GM18868 (cell line): Measurements from ENCODE around the gene FRMD6.
"Not testable (repeated sequence)": the region's sequence is repeated elsewhere in the genome, so short reads cannot be mapped to it uniquely, and the experiment has no call there.

Experiments
- ATAC-seq: cut with Tn5 transposase; IDR thresholded peaks from one replicate; pipeline ENCODE4 v1.9.1; 2021; ENCODE audit warnings: mild to moderate bottlenecking, moderate library complexity; ENCODE audit not compliant: unreplicated experiment

Gene FRMD6

DNA sequence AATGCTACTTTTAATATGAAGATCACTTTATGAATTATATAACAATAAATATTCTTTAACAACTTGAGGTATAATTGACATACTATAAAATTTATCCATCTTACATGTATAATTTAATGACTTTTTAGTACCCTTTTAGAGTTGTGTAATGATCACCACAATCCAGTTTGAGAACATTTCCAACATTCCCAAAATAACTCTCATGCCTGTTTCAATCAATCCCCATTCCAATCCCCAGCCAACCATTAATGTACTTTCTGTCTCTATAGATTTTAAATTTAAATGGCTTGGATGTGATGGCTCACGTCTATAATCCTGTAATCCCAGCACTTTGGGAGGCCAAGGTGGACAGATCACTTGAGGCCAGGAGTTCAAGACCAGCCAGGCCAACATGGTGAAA, 23.5 kb upstream of the FRMD6 start:
- ATAC-seq, result no peak

DNA sequence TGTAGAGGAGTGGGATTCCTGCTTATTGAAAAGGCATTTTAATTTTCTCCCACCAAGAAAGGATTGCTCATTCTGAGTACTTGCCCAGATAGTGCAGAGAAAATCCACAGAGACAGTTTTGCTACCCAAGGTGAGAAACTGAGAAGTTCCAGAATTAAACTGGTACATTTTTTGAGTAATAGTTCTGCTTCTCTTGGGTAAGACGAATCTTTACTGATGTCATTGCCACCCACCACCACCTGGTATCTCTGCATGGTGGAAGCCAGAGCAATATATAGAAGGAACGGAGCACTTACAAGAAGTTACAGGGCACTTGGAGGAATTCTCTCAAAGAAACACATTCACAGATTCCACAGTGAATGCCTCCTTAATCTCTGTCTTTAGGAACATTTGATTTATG, 20.7 kb upstream of the FRMD6 start:
- ATAC-seq, result no peak

DNA sequence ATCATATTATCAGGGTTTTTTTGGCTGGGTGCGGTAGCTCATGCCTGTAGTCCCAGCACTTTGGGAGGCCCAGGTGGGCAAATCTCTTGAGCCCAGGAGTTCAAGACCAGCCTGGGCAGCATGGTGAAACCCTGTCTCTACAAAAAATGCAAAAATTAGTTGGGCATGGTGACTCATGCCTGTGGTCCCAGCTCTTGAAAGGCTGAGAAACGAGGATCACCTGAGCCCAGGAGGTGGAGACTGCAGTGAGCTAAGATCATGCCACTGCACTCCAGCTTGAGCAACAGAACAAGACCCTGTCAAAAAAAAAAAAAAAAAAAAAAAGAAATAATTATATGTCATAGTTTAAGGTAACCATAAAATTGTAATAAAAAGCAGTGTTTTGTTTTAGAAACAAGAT, 18.4 kb upstream of the FRMD6 start:
- ATAC-seq, result not testable (repeated sequence)

DNA sequence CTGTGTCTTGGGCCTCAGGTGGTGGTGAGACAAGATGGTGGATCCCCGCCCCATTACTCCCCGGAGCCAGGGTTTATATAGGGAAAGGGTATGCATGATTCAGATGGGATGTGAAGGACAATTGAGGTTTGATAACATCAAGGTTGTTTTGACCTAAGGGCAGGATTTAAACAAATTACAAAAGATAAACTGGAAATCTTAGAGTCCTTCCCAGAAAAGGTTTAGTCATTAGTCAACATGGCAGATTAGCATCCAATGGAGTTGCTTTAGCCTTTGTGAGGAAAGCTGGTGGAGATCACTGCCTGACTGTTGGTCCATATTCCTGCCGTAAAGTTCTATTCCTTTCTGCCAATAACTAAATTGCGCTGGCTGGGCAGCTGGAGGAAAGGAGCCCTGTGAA, 15.6 kb upstream of the FRMD6 start:
- no peak for ATAC-seq

DNA sequence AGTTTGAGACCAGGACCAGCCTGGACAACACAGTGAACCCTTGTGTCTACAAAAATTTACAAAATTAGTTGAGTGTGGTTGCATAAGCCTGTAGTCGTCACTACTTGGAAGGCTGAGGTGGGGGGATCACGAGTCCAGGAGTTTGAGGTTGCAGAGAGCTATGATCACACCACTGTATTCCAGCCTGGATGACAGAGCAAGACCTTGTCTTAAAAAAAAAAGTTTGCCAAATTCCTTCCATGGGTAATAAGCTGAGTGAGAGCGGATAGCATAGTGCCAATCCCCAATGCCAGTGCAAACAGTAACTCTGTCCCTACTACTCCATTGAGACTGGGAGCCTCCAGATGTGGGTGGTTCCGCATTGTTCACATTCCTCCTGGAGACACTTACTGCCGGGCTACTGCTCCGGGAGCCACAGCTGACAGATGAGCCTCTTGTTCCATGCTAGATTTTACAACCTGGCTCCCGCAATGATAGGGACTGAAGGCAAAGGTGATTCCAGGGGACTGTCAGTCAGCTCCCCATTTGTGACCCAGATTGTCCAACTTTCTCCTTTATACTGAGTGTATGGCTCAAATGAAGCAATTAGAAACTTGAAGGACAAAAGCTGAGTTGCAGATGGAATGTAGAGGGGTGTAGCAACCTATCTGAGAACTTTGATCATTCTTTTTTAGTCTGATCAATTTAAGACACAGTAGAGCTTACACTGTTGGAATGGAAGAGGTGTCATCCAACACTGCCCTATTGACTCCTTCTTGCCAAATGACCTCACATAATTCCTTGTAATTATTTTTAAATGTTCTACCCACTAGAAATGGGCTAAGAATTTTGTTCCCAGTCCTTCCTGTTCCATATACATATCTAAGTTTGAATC, 13.4 kb upstream of the FRMD6 start:
- no peak for ATAC-seq

DNA sequence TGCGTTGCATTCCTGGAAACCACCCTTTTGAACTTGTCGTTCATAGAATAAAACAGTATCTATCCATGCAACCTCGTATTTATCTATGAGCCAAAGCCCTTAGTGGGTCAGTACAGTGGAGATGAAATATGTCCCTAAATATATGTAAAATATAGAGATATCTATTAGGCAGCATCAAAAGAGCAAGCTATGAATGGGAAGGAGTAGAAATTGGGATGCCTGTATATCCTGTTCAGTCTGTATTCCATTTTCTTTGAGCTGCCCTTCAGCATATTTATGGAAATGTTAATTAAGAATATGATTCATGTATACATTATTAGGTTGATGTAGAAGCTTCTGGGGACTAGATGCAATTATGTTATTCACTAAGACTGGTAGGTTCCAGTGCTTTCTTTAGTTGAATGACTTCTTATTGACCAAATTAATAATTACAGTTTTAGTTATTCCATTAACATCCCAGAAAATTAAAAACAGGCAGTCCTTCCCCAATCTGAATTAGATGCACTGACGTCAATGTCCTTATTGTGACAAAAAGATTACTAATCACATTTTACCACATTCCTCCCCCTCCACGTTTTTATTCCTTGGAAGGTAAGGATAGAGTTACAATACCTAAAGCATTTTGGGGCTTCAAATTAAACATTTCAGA, 11.9 kb upstream of the FRMD6 start:
- no peak for ATAC-seq

DNA sequence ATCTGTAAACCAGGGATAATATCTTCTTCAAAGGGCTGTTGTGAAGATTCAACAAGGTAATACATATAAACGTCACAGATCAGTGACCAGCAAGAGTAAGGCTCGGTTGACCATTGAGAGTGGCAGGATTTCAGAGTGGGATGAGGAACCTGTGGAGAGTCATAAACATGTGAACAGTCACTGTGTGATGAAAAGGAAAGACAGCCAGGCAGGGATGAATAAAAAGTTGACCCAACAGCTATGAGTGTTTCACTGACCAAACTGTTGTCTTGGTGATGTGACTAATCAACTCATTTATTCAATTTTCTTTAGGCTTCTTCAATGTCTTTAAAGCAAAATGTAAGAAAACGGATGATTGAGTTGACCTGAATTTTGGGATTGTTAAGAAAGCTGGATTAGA, 8.6 kb upstream of the FRMD6 start:
- no peak for ATAC-seq

DNA sequence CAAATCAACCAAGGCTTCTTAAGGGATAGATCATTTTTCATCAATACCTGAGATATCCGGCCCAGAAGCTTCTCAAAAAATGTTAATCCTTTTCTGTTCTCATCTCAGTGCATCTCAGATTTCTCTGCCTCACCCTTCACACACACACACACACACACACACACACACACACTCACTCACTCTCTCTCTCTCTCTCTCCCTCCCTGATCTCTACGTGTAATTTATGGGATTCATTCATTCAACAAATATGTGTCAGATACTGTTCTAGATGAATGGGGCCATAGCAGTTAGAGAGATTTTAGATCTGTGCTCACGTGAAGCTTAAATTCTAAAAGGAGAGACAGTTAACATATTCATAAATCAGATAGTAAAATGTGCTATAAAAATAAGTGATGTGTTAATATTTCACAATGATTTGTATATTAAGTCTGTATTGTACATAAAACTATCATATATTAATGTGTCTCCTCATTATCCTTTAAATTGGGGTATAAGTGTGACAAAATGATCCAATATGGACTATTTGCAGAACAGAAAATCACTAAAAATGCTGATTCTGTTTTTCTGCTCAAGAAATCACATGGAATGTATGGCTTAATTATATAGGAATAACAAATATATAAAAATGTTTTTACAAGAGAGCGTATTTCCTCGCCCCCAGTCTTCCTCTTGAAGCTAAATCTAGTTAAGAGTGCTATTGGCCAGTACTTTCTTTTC, 7.3 kb upstream of the FRMD6 start:
- no peak for ATAC-seq

DNA sequence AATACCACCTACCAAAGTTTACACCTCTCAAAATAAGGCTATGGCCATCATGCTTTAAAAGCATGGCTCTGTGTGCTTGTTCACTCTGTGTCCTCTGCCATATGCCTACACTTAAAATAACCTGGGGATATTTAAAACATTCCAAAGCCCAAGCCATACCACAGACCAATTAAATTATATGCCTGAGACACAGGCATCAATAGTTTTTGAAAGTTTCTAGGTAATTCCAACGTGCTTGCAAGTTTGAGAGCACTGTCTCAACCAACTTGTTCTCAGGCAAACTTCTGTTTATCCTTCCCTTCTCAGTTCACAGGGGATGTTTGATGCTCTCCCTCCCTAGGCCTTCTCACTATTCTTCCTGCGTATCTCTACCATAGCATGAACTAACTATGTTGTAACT, 3.4 kb upstream of the FRMD6 start:
- no peak for ATAC-seq

DNA sequence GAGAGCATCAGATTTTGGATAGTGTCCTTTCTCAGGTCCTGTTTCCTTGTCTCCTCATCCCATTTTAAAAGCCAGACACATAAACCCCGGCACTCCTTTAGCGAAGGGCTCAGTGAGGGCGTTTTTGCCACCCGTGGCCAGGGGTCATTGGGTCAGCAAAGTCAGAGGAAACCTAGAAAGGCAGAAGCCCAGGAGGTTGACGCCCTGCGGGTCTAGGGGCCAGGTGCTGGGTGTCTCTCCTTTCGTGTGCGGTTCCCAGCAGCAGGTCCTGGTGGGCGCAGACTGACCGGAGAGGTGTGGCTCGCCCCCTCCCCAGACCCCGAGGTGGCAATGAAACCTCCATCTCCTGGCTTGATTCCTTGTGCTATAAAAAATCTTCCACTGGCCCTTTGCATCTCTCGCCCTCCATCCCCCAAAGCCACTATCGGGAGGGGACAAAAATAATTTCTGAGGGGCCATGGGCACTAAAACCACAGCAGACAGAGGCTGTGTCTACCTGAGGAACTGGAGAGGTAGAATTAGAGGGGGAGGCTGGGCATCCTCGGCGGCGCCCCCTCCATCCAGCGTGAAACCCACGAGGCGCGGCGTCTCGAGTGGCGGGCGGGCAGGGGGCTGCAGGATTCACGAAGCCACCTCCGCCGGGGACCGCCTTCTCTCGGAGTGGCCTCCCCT, 858 bp upstream of the FRMD6 start:
- no peak for ATAC-seq

DNA sequence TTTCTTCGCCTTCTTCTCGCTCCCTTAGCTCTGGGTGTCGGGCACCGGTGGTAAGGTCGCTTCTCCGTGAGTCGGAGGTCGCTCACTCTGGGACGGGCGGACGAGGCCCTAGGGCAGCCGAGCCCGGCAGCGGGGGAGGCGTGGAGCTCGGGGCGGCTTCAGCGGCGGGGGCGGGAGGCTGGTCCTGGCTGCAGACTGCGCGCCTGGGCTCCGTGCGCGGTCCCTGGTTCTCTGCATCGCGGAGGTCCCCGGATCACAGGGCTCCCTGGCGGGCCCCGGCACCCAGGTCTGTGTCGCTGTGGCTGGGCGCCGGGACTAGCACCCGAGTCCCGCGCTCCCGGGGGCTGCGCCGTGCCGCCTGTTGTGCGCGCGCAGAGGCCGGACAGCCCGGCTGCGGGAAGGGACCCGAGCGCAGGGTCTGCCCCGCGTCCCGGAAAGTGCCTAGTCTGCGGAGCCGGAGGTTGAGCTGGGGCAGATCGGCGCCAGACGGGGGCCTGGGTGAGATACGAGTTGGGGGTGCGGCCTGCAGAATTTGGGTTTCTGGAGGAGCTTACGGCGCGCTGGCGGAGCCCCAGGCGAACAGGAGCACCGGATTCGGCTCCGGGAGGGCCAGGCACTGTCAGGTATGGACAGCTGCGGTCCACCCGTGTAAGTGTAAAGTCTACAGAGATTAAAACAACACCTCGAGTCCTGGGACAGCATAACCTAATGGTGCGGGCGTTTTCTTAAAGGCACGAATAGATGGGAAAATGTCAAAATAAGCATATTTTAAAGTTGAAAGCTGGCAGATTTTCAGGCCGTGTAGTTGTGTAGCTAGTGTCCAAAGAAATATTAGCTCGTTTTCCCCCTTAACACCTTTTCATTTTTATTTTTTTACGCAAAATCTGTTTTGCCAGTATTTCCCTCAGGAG, 713 bp downstream of the FRMD6 start:
- ATAC-seq, result peak; percentile 32

DNA sequence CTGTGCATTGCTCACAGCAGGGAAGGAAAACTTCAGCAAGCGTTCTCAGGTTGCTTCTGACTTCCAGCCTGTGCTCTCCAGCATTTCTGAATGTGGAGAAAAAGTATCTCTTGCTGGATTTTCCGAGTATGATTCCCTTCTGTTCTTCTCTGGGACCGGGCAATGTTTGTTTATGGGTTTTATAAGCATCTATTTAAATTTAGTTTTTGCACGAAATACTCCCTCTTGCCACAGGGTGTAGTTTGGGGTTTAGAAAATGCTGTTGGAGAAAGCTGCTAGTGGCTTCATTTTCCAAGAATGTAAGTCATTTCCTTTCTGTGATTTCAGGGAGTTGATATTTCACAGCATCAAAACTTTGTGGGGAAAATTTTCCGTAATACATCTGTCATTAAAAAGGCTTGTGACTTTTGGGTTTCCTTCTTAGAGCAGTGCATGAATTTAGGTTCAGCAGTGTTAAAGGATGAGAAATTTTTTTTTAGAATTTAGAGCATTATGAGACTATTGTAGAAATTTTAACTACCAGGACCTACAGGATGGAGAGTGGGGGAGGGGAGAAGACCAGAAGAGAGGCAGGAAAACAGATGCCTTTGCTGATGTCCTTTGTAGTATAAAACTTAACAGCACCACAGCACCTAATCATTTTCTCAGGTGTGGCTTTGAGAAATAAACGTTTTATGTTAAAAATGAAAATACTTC, 1.5 kb downstream of the FRMD6 start:
- no peak for ATAC-seq

DNA sequence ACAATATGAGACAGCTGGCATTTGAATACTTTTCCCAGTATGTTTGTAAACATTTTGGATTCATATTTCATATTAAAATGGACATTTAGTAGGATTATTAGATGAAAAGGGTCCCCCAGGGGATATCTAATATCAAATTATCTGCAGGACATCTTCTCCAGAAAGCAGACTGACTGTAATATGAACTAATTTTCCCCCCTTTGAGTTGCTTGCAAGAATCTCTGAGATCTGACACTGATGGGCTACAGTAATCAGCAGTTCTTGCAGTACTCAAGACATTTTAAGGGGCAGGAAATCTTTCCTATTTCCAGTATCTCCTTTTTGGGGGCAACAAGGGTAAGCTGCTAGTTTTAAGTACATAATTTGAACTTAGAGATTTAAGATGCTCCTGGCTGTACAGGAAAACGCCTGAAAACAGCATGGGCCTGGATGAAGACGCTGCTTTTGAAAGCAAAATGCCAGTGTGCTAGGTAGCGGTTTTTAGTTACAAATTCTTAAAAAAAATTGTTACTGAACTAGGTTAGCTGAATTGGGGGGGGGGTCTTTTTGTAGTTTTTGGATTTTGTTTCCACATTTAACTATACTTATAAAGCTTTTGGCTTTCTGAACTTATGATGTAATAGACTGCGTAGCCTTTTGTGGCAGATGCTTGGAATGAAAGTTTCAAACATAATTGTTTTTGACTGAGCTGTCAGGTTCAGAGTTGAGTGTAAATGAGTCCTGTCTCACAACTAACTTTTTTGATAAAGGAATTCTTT, 2.2 kb downstream of the FRMD6 start:
- no peak for ATAC-seq

DNA sequence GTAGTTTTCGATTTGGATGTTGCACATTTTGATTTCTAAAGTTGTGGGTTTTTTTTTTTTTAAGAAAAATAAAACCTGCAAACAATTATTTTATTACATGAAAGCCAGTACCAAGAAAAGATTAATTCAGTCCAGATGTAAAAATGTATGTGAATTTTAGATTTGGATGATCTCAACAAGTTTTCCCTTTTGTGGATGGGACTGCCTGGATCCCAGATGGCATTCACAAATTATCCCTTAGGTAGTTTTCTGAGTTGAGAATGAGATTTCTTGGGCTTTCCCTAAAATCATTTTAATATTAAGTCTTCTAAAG, 2.8 kb downstream of the FRMD6 start:
- ATAC-seq, result no peak

DNA sequence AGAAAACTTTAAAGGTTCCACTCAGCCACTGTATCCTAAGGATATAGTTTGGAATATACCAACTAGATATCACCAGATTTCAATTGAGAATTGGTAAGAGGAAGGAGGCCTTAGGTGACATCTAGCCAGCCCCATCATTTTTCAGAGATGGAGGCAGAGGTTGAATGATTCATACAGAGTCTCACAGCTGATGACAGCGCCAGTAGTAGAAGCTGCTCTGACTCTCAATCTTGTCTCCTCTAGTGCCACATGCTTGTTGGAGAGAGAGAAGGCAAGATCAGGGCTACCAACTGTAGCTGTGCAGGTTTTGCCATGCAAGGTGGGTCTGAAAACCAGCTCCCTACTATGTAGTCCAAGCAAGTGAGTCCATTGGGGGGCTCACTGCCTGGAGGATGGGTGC, 6.1 kb downstream of the FRMD6 start:
- ATAC-seq, result no peak

DNA sequence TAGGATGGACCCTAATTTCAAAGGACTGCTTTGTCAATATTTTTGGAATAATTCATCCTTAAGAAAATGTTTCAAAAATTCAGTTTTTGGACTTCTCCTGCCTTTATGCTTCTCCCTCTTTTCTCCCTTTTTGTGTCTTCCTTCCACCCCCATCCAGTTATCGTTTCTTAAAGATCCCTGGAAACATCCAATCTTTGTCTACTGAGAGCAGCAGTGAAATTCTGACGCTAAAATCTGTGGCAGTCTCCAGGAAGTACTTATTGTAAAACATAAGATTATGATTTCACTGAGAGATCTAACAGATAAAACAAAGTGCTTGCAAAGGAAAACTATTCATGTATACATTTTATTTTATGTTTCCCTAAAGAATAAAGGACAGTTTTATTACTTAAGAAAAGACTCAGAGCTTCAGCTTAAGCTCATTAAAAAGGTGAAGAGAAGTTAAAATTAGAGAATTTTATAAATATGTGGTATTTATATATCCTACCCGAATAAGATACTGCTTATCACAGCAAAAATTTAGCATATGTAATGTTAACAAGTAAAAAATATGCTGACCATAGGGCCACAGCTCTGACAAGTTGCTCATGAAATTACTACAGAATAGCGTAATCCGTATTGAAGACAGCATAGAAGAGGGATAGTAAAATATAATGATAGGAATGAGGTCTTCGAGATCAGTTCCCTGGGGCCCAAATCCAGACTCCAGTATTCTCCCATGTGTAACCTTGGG, 6.9 kb downstream of the FRMD6 start:
- ATAC-seq, result no peak

DNA sequence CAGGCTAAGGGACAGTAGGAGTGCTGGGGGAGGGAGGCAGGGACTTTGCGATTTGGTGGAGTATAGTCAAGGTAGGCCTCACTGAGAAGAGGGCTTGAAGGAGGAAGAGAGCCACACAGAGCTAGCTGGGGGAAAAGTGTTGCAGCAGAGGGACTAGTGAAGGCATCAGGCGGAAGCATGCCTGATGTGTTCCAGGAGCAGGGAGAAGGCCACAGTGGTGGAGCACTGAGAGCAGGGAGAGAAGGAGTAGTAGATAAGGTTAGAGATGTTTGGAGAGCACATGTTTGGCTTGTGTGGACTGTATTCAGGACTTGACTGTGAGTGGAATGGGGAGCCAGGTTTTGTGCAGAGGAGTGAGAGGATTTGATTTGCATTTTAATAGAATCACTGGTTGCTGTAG, 9.0 kb downstream of the FRMD6 start:
- no peak for ATAC-seq

DNA sequence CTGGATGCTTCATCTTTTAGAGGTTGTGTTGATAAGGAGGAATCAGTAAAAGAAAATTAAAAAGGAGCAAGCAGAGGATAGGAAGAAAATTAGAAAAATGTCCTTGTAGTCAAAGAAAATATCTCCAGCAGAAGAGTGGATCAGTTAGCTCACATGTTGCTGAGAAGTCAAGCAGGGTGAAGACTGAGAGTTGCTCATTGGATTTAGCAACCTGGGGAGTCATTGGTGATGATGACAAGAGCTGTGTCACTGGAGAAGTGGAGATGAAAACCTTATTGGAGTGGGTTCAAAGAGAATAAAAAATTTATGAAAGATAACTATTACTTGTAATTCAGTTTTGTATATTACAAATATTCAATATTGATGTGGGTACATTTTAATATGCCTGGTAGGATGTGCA, 9.8 kb downstream of the FRMD6 start:
- ATAC-seq, result no peak
